Vagina (tissue), 2 donors: ENCODE measurements around the gene PSMC1.

Experiments
- POLR2A ChIP-seq, 2 donors: fragments of 450-650 bp; IDR thresholded peaks; one replicate each; pipeline ENCODE4 v1.6.1; 2017; ENCODE audit warnings: antibody characterized with exemption in 2 of 2, mild to moderate bottlenecking in 2 of 2, moderate library complexity in 2 of 2
- POLR2AphosphoS5 ChIP-seq, 2 donors: sonication (generic); formaldehyde crosslinking; IDR thresholded peaks; one replicate each; pipeline ENCODE4 v1.9.0; 2017; ENCODE audit warnings: antibody characterized with exemption in 2 of 2, mild to moderate bottlenecking in 2 of 2, low read depth in 1 of 2; ENCODE audit not compliant: insufficient read depth in 1 of 2
- TF ChIP-seq, protein P1 (sequence below), 3 experiments: fragments of 450-650 bp in 2 of 3; fragments of 200-600 bp in 1 of 3; sonication (generic) in 1 of 3; IDR thresholded peaks; one replicate each; pipeline ENCODE4 v1.5.1; 2017 to 2019; ENCODE audit warnings: antibody characterized with exemption in 3 of 3, mild to moderate bottlenecking in 2 of 3, moderate library complexity in 2 of 3

- TF ChIP-seq POLR2A (IDR thresholded peaks at IDR 0.05) (no peak), POLR2AphosphoS5 (IDR thresholded peaks at IDR 0.05; ENCODE audit: insufficient read depth in 1 of 2, low read depth in 1 of 2) (no peak)
- TF ChIP-seq, protein P1, sequence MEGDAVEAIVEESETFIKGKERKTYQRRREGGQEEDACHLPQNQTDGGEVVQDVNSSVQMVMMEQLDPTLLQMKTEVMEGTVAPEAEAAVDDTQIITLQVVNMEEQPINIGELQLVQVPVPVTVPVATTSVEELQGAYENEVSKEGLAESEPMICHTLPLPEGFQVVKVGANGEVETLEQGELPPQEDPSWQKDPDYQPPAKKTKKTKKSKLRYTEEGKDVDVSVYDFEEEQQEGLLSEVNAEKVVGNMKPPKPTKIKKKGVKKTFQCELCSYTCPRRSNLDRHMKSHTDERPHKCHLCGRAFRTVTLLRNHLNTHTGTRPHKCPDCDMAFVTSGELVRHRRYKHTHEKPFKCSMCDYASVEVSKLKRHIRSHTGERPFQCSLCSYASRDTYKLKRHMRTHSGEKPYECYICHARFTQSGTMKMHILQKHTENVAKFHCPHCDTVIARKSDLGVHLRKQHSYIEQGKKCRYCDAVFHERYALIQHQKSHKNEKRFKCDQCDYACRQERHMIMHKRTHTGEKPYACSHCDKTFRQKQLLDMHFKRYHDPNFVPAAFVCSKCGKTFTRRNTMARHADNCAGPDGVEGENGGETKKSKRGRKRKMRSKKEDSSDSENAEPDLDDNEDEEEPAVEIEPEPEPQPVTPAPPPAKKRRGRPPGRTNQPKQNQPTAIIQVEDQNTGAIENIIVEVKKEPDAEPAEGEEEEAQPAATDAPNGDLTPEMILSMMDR (IDR thresholded peaks at IDR 0.05) = no peak
Observed at GRCh38 chr14:90297876-90298629, 41.7 kb downstream of the PSMC1 start.
